Loucy (cell line): Measurements from ENCODE around the gene PNPLA6.

Source experiments
- EZH2phosphoT487 ChIP-seq: fragments of 200-600 bp; IDR thresholded peaks from 2 replicates; pipeline ENCODE4 v1.6.1; 2018; ENCODE audit warnings: antibody characterized with exemption, mild to moderate bottlenecking, moderate library complexity, borderline replicate concordance
- TF ChIP-seq, protein P1 (sequence below): fragments of 200-600 bp; sonication (generic); conservative IDR thresholded peaks from 2 replicates; pipeline ENCODE4 v1.5.1; 2014; ENCODE audit warnings: mild to moderate bottlenecking, antibody characterized with exemption, low read length

DNA sequence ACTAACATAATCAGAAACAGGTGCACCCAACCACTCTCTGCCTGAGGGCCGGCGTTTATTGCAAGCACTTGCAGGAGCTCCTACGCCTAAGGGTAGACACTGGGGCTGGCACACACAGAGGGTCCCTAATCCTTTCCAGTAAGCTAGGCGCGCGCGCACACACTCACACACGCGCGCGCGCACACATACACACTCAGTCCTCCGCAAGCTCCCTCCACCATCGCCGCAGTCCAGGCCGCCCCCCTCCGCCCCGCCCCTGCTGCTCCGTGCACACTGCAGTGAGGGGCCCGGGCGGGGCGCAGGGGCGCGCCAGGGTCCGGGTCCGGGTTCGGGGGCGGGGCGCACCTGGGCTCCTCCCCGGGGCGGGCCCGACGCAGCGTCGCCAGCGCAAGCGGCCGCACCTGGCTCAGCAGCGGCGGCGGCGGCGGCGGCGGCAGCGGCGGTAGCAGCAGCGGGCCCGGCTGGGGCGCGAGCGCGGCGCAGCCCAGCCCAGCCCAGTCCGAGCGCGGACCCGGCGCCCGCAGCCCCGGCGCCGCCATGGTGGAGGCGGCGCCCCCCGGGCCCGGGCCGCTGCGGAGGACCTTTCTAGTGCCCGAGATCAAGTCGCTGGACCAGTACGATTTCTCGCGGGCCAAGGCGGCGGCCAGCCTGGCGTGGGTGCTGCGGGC is 60.1 kb downstream of the PNPLA6 start, which contains the start of gene CAMSAP3:
- TF ChIP-seq, protein P1, sequence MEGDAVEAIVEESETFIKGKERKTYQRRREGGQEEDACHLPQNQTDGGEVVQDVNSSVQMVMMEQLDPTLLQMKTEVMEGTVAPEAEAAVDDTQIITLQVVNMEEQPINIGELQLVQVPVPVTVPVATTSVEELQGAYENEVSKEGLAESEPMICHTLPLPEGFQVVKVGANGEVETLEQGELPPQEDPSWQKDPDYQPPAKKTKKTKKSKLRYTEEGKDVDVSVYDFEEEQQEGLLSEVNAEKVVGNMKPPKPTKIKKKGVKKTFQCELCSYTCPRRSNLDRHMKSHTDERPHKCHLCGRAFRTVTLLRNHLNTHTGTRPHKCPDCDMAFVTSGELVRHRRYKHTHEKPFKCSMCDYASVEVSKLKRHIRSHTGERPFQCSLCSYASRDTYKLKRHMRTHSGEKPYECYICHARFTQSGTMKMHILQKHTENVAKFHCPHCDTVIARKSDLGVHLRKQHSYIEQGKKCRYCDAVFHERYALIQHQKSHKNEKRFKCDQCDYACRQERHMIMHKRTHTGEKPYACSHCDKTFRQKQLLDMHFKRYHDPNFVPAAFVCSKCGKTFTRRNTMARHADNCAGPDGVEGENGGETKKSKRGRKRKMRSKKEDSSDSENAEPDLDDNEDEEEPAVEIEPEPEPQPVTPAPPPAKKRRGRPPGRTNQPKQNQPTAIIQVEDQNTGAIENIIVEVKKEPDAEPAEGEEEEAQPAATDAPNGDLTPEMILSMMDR = no peak
- TF ChIP-seq EZH2phosphoT487 = no peak
